Mononuclear cell (primary cell): Measurements from ENCODE around the gene PHF21A. TPM values are rescaled to one million over a fixed set of nuclear protein-coding genes. Genes with fewer than 3 reads are reported as not detected.

Source experiments
- H3K27me3 ChIP-seq: 2 replicates; pipeline ENCODE4 v1.6.0; 2011; ENCODE audit warnings: low read length, control low read depth; ENCODE audit not compliant: insufficient read depth
- H3K4me1 ChIP-seq: 2 replicates; pipeline ENCODE4 v1.5.1; 2011; ENCODE audit warnings: mild to moderate bottlenecking, low read length, control low read depth; ENCODE audit not compliant: insufficient read depth
- H3K4me3 ChIP-seq: 2 replicates; pipeline ENCODE4 v1.5.1; 2011; ENCODE audit warnings: mild to moderate bottlenecking, low read length, moderate library complexity
- H3K9me3 ChIP-seq: 2 replicates; pipeline ENCODE4 v1.5.1; 2011; ENCODE audit warnings: low read depth, mild to moderate bottlenecking, control low read depth, low read length
- total RNA-seq: library from RNA; depleted of rRNA; stranded (reverse); fragments of >200 nt; gene quantifications from one replicate; pipeline ENCODE4 v1.2.3, GENCODE V29; 2012

PHF21A gene
- total RNA-seq, 1 donor = 33.2 TPM

- Histone ChIP-seq H3K4me3 (no peak overlapping the region), H3K4me1 (no peaks in the 10 kb centered on the region), H3K27me3 (no peaks in the 10 kb centered on the region), H3K9me3 (no peaks in the 10 kb centered on the region)
These were observed 147.7 kb downstream of the PHF21A start for GRCh38 chr11:45973601-45974000.

DNA sequence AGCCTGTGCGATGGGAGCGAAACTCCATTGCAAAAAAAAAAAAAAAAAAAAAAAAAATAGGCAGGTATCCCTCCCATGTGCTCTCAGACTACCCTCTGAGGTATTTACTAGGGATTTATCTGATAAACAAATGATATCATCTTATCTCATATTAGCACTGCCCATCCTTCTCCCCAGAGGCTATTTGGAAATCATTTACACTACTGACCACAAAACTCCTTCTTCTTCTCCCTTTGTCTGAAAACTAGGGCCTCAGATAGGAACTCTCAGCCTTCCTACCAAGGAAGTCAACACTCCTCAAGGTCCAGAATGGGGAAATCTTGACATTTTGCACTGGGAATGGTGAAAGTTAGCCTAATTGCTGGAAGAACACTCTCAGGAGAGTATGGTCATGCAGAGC, 152.4 kb downstream of the PHF21A start:
- H3K4me1 ChIP-seq = no peaks in the 10 kb centered on the region
- no peak overlapping the region for H3K4me3 ChIP-seq
- no peaks in the 10 kb centered on the region for H3K27me3 ChIP-seq
- no peaks in the 10 kb centered on the region for H3K9me3 ChIP-seq

DNA sequence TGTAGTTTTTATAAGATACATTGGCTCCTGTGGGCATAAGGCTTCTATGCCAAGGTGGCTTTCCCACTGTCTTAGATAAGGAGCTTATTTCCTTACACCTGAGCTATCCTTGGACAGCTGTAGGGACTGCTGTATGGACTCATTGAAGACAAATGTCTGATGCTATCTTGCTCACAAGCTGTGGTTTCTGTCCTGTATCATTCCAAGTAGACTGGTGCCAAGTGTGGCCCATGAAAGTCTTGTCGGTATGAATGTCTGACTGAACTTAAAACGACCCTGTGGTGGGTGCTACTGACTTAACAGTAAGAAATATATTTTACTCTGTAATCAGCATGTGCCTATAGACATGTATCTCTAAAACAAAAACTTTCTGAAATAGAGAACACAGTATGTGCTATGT, 153.7 kb downstream of the PHF21A start:
- H3K4me3 ChIP-seq = no peak overlapping the region
- H3K9me3 ChIP-seq = no peaks in the 10 kb centered on the region
- H3K4me1 ChIP-seq = no peaks in the 10 kb centered on the region
- H3K27me3 ChIP-seq = no peaks in the 10 kb centered on the region

- Histone ChIP-seq H3K27me3 (no peaks in the 10 kb centered on the region), H3K4me1 (peaks cover 5% of the 10 kb centered on the region), H3K9me3 (no peaks in the 10 kb centered on the region), H3K4me3 (no peak overlapping the region)
These were observed 156.3 kb downstream of the PHF21A start for GRCh38 chr11:45964911-45965389.

DNA sequence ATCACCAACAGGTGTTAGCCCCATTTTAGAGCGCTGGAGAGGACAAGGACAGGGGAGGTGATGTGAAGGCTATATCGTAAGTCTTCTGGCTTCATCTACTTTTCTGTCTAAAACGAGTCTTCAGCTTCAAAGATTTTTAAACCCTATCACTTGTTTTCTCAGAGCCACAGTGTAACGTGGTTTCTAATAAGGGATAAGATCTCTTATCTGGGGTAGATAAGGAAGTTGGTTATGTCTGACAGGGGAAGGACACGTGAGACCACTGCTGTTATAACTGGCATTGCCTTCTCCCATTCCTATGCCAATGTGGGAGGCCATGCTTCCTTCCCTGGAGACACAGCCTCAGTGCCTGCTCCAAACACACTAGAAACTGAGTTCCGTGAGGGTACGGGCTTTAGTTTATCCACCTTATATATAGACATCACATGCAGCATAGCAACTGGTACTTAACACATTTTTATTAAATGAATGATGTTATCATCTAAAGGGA, 159.5 kb downstream of the PHF21A start:
- no peaks in the 10 kb centered on the region for H3K9me3 ChIP-seq

DNA sequence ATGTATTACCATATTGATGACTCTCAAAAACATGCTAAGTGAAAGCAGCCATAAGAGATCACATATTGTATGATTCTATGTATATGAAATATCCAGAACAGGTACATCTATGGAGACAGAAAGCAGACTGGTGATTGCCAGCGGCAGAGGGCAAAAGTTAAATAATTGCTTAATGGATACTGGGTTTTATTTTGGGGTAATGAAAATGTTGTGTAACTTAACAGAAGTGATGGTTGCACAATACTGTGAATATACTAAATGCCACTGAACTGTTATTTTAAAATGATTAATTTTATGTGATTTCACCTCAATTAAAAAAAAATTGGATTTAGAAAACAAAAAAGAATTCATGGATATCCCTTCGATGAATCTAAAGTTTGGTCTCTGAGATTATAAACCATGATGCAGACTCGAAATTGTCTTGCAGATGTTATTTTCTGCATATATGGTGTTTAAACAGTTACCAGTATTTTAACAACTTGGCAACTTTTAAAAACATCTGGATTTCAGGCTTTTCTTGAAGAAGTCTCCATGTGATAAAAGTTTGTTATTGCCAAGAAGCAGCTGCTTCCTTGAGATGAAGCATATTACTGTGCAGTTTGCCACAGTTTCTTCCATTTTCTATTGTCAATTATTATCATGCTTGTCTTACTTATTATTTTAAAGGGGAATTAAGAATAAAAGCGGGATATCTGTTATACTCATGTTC, 160.7 kb downstream of the PHF21A start:
- no peaks in the 10 kb centered on the region for H3K9me3 ChIP-seq
- H3K4me3 ChIP-seq = no peak overlapping the region
- H3K4me1 ChIP-seq = peaks cover 5% of the 10 kb centered on the region
- H3K27me3 ChIP-seq = no peaks in the 10 kb centered on the region

More for the DNA sequence above, 159.5 kb downstream of the PHF21A start:
- Histone ChIP-seq H3K27me3 (no peaks in the 10 kb centered on the region), H3K4me3 (no peak overlapping the region), H3K4me1 (peaks cover 5% of the 10 kb centered on the region)

DNA sequence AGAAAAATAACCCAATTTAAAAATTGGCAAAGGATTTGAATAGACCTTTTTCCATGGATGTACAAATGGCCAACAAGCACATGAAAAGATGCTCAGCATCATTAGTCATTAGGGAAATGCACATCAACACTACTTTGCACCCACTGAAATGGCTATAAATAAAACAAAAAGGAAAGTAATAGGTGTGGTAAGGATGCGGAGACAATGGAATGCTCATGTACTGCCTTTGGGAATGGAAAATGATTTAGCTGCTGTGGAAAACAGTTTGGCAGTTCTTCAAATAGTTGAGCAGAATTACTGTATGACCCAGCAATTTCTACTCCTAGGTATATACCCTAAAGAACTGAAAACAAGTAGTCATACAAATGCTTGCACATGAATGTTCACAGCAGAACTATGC, 161.4 kb downstream of the PHF21A start:
- Histone ChIP-seq H3K9me3 (no peaks in the 10 kb centered on the region), H3K4me3 (no peak overlapping the region), H3K27me3 (no peaks in the 10 kb centered on the region), H3K4me1 (peaks cover 5% of the 10 kb centered on the region)

DNA sequence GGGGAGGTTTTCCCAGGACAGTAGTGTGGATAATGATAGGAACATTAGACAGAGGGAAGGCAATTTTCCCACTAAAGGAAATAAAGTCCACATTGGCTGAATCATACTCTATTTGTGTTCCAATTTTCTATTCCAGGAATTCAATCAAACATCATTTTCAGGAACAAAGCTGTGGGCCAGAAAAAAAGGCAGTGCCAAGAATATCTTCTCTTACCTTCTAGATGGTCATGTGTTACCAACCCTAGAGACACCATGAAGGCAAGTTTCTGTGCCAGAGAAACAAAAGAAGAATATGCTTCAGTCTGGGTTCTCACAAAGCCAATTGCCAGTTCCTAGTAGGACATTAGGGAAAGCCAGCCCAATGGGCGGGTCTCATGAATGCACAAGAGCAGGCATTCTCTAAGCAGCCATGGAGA, 171.3 kb downstream of the PHF21A start:
- H3K27me3 ChIP-seq = no peaks in the 10 kb centered on the region
- H3K4me1 ChIP-seq = no peaks in the 10 kb centered on the region
- H3K9me3 ChIP-seq = no peaks in the 10 kb centered on the region
- no peak overlapping the region for H3K4me3 ChIP-seq

DNA sequence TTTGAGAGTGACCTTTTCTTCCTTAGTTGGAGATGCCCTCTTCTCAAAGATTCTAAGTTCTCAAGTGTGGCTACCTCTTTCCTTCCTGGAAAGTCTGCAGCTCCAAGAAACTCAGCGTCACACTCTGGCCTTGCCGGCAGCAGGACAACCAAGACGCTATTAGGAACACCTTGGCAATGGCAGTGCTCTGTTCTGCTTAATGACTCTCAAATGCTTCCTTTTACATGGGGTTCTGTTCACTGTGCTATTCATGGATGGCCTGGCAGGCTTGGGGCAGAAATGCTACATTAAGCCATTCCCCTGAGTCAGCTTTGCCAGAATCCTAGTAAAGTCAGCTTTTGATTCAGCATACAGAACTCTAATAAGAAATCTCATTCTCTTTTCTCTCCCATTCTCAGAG, 172.9 kb downstream of the PHF21A start:
- H3K27me3 ChIP-seq = no peaks in the 10 kb centered on the region
- H3K9me3 ChIP-seq = no peaks in the 10 kb centered on the region
- no peaks in the 10 kb centered on the region for H3K4me1 ChIP-seq
- H3K4me3 ChIP-seq = no peak overlapping the region

GRCh38 chr11:45947885-45948284, 173.4 kb downstream of the PHF21A start:
- H3K9me3 ChIP-seq = no peaks in the 10 kb centered on the region
- no peaks in the 10 kb centered on the region for H3K27me3 ChIP-seq
- no peak overlapping the region for H3K4me3 ChIP-seq
- H3K4me1 ChIP-seq = no peaks in the 10 kb centered on the region

DNA sequence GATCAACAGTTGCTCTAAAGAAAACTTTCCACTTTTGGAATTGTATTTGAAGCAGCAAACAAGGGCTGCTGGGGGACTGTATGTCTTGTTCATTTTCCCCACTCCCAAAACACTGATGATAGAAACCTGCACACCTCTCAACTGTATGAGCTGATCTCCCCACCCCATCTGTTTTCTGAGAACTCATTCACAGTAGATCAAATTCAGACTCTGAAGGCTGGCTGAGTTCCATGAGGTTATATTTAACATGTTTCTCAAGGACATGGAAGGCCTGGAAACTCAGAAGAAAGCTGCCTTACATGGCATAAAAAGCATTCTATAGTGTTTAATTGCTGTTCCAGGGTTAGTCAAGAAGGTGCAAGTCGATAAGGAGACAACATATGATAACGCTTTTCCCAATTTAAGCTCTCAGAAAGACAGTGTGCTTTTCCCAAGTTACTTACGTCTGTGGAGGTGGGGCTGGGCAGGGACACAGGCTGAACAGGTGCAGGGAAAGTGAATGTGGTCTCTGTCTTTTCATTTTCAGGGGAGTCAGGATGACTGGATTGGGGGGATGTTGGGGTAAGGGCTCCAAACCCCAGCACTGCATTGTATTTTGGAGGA, 175.8 kb downstream of the PHF21A start:
- no peaks in the 10 kb centered on the region for H3K4me1 ChIP-seq
- no peaks in the 10 kb centered on the region for H3K9me3 ChIP-seq
- no peak overlapping the region for H3K4me3 ChIP-seq
- H3K27me3 ChIP-seq = no peaks in the 10 kb centered on the region

GRCh38 chr11:45942381-45942780, 178.9 kb downstream of the PHF21A start:
- H3K27me3 ChIP-seq = no peaks in the 10 kb centered on the region
- H3K4me3 ChIP-seq = no peak overlapping the region
- H3K9me3 ChIP-seq = no peaks in the 10 kb centered on the region
- peaks cover 7% of the 10 kb centered on the region for H3K4me1 ChIP-seq

DNA sequence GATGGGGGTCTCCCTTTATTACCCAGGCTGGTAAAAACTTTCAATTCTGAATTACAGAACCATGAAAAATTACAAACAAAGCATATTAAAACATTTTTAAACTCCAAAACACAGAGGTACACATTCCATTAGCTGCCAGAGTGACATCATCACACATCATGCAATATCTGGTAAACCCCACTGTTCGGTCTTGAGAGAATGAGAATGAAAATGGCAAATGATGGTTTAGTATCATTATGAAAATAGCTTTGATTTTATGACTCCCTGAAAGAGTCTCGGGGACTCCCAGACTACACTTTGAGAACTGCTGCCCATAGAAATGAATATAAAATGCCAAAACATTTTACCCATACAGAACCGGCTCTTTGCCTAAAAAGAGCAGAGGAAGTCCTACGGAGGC, 180.0 kb downstream of the PHF21A start:
- Histone ChIP-seq H3K9me3 (no peaks in the 10 kb centered on the region), H3K4me3 (no peak overlapping the region), H3K27me3 (no peaks in the 10 kb centered on the region), H3K4me1 (peaks cover 16% of the 10 kb centered on the region)

DNA sequence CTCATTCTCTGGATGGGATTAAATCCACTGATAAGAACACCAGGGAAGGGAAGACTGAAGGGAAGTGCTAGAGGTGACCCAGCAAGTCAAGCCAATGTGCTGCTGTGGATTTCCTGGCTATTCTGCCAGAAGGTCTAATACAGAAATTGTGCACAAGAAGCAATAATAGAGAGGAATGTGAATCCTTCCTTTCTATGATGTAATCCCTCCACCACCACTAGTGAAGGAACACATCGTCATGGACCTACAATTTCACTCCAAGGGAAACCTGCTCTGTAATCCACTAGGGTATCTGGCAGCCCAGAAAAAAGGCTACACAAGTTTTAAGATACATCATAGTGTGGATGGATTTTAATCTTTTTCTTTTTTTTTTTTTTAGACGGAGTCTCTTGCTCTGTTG, 181.4 kb downstream of the PHF21A start:
- no peaks in the 10 kb centered on the region for H3K9me3 ChIP-seq
- peaks cover 30% of the 10 kb centered on the region for H3K4me1 ChIP-seq
- H3K27me3 ChIP-seq = no peaks in the 10 kb centered on the region
- H3K4me3 ChIP-seq = no peak overlapping the region

- no peaks in the 10 kb centered on the region for H3K27me3 ChIP-seq
- no peak overlapping the region for H3K4me3 ChIP-seq
- no peaks in the 10 kb centered on the region for H3K9me3 ChIP-seq
- peaks cover 49% of the 10 kb centered on the region for H3K4me1 ChIP-seq
These were observed 183.3 kb downstream of the PHF21A start for GRCh38 chr11:45937916-45938315.
